NCI-H526 (cell line): Measurements from ENCODE around the gene SCGB1A1.
"Not testable (repeated sequence)": the region's sequence is repeated elsewhere in the genome, so short reads cannot be mapped to it uniquely, and the experiment has no call there.

ENCODE experiments used
- DNase-seq, 2 experiments: peaks; one replicate each; lab custom pipeline; 2025; lab: John Stamatoyannopoulos, UW

SCGB1A1 gene, protein sequence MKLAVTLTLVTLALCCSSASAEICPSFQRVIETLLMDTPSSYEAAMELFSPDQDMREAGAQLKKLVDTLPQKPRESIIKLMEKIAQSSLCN

DNA sequence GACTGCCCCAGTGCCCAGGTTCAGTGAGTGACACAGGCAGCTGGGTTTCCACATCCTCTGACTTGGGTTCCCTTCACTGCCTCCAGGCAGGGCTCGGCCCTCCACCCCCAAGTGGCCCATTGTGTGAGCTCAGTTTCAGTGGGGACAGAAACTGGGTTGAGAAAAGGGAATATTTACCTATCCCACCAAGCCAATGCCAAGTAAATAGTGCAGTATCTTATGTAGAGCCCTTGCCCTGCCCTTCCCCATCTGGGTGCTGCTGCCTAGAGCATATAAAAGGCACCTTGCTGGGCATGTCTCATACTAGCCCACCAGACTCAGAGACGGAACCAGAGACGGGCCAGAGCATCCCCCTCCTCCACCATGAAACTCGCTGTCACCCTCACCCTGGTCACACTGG is at the start of gene SCGB1A1:
Gene SCGB1A1, plus strand, starts transcription at position 301 of the 400 bp plus-strand sequence. Its CDS starts 63 bp downstream, at position 364.
- DNase-seq = no peak

DNA sequence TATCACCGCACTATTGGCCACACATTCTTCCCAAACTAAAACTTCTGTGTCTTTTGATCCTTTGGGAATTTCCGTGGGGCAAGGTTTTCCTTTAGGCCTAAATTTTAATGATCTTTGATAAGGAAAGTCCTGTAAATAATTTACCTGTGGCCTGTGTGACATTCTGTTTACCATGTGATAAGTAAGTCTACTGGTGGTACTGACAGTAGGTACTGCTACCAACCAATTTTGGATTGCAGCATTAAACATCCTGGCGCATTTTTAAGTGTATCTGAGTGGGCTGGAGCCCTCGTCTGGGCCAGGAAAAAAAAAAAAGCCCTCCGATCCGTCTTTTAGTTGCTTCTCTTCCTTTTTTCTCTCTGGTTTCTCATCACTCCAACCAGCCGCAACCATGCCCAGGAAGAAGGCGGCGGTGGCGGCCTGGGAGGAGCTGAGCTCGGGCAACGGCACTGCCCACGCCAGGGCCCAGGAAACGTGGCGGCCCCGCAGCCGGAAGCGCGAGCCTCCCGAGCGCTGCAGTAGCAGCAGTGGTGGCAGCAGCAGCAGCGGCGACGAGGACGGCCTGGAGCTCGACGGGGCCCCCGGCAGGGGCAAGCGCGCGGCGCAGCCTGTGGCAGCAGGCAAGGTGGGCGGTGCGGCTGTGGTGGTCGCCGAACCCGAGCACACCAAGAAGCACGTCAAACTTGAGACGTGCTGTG is 47.9 kb upstream of the SCGB1A1 start:
- no peak for DNase-seq

DNA sequence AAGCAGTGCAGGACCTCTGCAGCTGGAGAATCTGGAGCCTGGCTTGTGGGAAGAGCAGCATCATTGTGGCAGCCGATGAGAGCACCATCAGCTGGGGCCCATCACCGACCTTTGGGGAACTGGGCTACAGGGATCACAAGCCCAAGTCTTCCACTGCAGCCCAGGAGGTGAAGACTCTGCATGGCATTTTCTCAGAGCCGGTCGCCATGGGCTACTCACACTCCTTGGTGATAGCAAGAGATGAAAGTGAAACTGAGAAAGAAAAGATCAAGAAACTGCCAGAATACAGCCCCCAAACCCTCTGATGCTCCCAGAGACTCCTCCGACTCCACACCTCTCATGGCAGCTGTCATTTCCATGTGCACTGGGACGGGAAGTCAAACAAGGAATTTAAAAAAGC is 46.0 kb upstream of the SCGB1A1 start:
- no peak for DNase-seq

GRCh38 chr11:62373464-62374119 is 45.2 kb upstream of the SCGB1A1 start:
- no peak for DNase-seq

GRCh38 chr11:62374801-62375200 is 44.0 kb upstream of the SCGB1A1 start:
- DNase-seq = no peak

DNA sequence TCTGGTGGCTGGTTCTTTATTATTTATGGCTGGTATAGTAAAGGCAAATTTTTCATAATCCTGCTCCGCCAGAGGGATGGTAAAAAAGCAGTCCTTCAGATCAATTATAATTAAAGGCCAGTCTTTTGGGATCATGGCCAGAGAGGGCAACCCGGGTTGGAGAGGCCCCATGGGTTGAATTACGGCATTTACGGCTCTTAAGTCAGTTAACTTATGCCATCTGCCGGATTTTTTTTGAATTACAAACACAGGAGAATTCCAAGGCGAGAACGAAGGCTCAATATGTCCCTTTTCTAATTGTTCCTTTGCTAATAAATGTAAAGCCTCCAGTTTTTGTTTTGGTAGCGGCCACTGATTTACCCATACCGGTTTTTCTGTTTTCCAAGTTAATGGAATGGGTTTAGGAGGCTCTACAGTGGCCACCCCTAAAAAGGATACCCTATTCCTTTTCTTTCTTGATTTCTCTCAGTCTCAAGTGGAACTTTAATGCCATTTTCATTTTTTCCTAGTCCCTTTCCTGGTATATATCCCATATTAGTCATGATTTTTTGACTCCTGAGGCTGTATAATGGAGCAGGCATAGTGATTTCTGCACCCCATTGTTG is 40.3 kb upstream of the SCGB1A1 start:
- peak; percentile 48 to 84 for DNase-seq

GRCh38 chr11:62379586-62379985 is 39.2 kb upstream of the SCGB1A1 start:
- not testable (repeated sequence) for DNase-seq

DNA sequence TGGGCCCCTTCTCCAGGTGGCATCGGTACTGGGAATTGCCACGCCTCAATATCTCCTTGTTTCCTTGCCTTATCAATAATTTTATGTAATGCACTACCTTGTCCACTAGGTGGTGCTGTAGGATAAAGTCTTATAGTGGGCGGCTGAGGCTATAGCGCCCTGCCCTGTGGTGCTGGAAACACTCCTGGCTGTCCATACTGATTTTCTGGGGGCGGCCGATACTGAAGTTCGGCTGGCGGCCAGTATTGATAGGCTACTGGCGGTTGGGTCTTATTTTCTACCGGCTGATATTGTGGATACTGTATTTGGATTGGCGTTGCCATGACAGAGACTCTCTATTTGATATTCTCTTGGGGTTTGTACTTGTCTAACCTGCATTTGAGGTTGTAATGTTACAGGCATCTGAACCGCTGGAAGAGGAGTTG is 38.0 kb upstream of the SCGB1A1 start:
- DNase-seq = peak; percentile 75 to 91

GRCh38 chr11:62383822-62384221 is 35.0 kb upstream of the SCGB1A1 start:
- DNase-seq = no peak

DNA sequence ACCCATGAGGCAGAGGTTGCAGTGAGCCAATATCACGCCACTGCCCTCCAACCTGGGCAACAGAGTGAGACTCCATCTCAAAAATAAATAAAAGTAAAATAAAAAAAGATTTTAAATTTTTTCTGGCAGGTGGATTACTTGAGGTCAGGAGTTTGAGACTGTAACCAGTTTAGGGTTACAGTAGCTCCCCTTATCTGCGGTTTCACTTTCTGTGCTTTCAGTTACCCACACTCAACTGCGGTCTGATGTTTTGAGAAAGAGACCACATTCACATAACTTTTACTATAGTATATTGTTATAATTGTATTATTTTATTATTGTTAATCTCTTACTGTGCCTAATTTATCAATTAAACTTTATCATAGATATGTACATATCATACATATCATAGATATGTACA is 32.8 kb upstream of the SCGB1A1 start:
- DNase-seq = not testable (repeated sequence)

DNA sequence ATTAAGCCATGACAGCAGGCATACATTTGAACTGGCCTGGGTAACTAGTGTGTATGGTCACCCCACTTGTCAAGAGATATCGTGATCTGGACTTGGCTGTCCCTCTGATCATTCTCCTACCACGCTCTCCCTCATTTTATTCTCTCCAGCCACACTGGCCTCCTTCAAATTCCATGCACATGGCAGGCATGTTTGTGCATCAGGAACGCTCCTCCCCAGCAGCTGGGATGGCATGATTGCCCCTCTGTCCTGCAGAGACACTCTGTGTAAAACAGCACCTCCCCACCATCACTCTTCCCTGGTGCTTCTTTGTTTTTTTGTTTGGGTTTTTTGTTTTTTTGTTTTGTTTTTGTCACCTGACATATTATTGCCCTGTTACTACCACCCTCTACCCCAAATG is 31.5 kb upstream of the SCGB1A1 start:
- no peak for DNase-seq

GRCh38 chr11:62388999-62389398 is 29.8 kb upstream of the SCGB1A1 start:
- DNase-seq = no peak

- DNase-seq = no peak
Observed at GRCh38 chr11:62390237-62390636, 28.6 kb upstream of the SCGB1A1 start.

DNA sequence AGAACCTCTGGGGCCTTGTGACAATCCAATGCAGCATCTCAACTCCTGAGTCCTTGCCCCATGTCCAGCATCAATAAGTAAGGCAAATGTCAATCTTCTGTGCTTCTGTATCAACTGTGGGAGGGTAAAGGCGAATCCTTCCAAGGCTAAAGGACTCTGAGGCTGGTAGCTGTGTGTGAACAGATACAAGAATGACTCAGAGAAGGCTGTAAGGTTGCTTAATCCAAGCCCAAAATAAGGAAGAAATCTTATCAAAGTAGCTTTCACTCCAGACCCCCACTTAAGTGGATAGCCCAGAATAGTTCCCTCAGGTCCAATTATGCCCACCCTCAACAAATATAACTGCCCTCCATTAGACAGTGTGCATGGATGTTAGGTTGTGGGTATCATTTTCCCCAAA is 28.1 kb upstream of the SCGB1A1 start:
- no peak for DNase-seq

DNA sequence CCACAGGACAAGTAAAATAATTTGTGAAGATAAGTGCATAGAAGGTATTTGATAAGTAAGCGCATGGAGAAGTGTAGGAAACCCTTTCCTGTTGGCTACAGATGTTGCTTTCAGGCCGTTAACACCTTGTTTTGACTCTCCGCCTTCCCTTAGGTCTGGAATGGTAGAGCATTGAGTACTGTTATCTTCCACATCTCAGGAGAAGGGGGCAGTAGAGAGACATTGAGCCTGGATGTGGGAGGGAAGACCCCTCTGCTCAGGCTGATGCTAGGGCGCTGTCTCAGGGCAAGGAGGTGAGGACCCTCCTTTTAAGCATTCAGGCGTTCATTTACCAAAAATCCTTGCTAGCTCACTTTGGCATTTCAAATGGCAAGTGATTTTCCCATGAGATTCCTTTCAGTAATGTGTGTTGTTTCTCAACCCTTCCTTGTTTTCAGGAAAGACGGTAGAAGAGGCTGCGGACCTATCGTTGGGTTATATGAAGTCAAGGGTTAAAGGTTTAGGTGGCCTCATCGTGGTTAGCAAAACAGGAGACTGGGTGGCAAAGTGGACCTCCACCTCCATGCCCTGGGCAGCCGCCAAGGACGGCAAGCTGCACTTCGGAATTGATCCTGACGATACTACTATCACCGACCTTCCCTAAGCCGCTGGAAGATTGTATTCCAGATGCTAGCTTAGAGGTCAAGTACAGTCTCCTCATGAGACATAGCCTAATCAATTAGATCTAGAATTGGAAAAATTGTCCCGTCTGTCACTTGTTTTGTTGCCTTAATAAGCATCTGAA is 27.0 kb upstream of the SCGB1A1 start:
- DNase-seq = no peak

- DNase-seq = no peak
Observed at GRCh38 chr11:62392506-62392905, 26.3 kb upstream of the SCGB1A1 start.

- DNase-seq = peak; percentile 91
Observed at GRCh38 chr11:62393061-62393611, 25.7 kb upstream of the SCGB1A1 start.

DNA sequence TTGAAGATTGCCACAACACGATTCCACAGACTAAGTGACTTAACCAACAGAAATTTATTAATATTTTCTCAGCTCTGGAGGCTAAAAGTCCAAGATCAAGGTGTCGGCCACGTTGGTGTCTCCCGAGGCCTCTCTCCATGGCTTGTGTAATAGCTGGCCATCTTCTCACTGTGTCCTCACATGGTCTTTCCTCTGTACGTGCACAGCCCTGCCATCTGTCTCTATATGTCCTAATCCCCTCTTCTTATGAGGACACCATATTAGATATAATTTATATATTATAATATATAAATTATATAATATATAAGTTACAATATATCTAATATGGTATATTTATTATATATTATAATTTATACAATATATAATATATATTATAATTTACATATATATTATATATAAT is 25.1 kb upstream of the SCGB1A1 start:
- DNase-seq = no peak

DNA sequence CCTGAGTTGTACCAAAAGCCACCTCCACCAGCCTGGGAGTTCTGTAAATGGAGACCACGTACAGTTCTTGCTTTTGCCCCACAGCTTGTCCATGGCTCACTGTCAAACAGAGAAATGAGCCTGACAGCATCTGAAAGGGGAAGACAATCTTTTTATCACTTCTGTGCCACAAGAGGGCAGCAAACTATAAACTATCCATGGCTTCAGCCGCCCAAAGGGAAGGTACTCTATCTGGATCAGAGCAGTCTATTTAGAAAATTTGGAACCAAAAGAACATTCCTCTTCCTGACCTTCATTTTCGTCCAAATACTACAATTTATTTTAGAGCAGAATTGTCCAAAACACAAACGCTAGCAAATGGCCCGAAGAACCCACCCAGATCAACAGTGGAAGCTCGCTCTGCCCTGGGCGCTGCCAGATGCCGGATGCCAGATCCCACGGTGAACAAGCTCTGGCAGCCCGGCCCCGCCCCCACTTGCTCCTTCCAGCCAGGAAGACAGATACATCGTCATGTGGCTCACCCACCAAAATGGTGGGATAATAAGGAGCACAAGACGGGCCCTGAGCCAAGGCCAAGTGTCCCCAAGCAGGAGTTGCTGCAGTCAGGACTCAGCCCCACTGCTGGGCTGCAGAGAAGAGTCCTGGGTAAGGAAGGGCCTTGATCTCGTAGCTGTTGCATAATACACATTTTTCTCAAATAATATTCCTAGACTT is 23.9 kb upstream of the SCGB1A1 start:
- peak; percentile 88 to 93 for DNase-seq

GRCh38 chr11:62395885-62396551 is 22.8 kb upstream of the SCGB1A1 start:
- DNase-seq = no peak
